NCI-H146 treated with DMSO at 0.1 percent for 48 hours (cell line): ENCODE measurements around the gene KRTAP5-9.
"Not testable (repeated sequence)": the region's sequence is repeated elsewhere in the genome, so short reads cannot be mapped to it uniquely, and the experiment has no call there.

Experiments
- DNase-seq: peaks from one replicate; lab custom pipeline; 2025; ENCODE audit not compliant: unreplicated experiment; lab: John Stamatoyannopoulos, UW

Gene KRTAP5-9, protein sequence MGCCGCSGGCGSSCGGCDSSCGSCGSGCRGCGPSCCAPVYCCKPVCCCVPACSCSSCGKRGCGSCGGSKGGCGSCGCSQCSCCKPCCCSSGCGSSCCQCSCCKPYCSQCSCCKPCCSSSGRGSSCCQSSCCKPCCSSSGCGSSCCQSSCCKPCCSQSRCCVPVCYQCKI

DNA sequence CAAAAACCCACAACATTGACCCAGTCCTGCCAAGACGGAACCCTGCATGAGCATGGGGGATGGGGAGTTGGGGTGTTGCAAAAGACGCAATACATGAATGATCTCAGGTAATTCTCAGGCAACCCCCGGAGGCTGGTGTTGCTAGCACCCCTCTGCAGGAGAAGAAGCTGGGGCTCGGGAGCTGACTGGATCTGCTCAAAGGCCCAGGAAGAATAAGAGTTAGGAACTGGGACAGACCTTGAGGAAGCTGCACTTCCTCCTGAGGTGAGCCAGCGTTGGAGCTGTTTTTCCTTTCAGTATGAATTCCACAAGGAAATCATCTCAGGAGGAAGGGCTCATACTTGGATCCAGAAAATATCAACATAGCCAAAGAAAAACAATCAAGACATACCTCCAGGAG is at the start of gene KRTAP5-9:
Gene KRTAP5-9, plus strand, starts transcription at position 301 of the 400 bp plus-strand sequence. CDS start 238 bp downstream, outside the sequence.
- DNase-seq: no peak

DNA sequence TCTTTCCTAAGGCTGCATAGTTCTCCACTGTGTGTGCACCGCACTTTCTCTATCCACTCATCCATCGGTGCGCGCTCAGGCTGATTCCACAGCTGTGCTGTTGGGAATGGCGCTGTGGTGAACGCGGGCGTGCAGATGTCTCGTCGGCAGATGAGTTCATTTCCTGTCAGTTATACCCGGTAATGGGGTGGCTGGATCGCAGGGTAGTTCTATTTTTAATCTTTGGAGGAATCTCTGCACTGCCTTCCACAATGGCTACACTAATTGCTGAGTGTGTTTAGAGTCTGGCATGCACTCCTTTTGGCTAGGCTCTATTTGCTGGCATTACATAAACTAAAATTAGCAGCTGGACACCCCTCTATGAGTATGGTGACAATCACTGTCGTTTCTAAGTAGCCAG is 49.1 kb upstream of the KRTAP5-9 start:
- no peak for DNase-seq

DNA sequence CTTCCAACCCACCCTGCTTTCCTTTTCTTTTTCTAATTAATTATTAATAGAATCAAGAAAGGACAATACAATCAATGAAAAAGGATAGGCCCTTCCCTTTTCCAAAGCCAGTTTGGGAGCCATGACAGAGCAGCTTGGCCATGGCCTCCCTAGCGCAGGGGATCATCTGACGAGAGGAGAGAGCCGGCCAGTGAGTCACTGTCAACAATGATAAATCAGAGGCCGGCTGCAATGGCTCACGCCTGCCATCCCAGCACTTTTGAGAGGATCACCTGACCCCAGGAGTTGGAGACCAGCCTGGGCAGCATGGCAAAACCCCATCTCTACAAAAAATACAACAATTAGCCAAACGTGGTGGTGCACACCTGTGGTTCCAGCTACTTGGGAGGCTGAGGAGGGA is 48.7 kb upstream of the KRTAP5-9 start:
- no peak for DNase-seq

GRCh38 chr11:71500601-71501021 is 47.6 kb upstream of the KRTAP5-9 start:
- DNase-seq: no peak

GRCh38 chr11:71501071-71501985 is 46.9 kb upstream of the KRTAP5-9 start:
- DNase-seq: no peak

GRCh38 chr11:71502026-71502425 is 46.2 kb upstream of the KRTAP5-9 start:
- DNase-seq: no peak

DNA sequence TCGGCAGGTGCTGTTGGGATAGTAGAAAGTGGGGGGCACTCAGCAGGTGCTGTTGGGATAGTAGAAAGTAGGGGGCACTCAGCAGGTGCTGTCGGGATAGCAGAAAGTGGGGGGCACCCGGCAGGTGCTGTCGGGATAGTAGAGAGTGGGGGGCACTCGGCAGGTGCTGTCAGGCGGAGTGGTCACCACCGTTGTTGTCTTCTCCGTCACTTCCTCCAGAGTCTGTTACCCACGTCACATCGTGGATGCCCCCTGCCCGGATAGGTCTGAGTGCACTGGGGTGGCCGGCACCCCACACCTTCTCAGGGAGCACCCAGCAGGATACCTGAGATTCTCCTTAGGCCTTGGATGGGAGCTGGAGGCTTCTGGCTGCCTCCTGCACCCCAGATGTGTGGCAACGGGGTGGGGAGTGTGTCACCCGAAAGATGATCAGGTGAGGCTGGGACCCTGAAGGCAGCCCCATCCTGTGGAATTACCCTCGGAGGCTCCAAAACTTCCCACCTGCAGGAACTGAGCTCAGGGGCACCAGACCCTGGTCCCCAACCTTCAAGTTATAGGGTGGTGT is 45.3 kb upstream of the KRTAP5-9 start:
- no peak for DNase-seq

DNA sequence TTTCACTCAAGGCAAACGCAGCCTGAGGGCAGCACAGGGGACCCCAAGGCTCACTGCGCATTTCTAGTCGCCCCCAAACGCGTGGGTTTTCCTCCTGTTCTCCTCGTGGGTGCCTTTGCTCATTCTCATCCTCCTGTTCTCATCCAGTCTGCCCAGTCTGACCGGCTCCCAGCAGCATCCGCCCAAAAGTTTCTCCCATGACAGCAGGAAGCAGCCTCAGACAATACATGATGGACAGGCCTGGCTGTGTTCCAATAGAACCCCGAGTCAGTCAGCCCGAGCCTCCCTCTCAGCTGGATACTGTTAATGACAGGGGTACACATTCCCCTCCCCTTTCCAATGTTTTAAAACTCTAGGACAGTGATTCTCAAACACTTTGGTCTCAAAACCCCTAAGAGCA is 43.7 kb upstream of the KRTAP5-9 start:
- DNase-seq: no peak

- DNase-seq: no peak
These were observed 43.2 kb upstream of the KRTAP5-9 start for GRCh38 chr11:71505001-71505400.

DNA sequence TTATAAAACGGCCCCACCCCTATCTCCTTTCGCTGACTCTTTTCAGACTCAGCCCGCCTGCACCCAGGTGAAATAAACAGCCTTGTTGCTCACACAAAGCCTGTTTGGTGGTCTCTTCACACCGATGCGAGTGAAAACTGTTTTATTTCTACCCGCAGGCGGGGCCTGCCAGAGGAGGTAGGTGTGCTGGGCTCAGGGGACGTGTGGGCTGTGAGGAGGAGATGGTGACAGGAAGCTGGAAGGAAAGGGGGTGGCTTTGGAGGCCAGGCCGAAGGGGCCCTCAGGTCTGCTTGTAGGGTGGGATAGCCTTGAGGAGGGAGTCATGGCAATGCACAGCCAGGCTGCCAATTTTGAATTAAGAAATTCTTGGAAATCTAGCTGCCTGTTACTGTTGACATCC is 42.4 kb upstream of the KRTAP5-9 start:
- DNase-seq: no peak

DNA sequence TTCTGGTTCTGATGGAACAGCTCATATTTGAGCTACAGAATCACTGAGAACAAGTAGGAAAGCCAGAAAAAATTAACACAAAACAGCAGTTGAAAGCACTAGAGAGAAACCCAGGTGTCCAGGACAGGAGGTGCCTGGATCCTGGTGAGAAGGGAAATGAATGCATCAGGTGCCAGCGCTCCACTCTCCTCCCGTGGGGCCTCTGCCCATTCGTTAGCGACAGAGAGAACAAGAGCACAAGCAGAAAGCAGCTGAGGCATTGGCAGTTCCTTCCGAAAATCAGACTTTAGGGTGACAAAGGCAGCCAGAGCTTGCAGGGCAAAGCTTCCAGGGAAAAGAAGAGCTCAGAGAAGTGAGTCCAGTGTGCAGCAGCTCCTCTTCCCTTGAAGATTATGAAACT is 41.1 kb upstream of the KRTAP5-9 start:
- DNase-seq: no peak

- no peak for DNase-seq
These were observed 29.4 kb upstream of the KRTAP5-9 start for GRCh38 chr11:71518506-71519471.

DNA sequence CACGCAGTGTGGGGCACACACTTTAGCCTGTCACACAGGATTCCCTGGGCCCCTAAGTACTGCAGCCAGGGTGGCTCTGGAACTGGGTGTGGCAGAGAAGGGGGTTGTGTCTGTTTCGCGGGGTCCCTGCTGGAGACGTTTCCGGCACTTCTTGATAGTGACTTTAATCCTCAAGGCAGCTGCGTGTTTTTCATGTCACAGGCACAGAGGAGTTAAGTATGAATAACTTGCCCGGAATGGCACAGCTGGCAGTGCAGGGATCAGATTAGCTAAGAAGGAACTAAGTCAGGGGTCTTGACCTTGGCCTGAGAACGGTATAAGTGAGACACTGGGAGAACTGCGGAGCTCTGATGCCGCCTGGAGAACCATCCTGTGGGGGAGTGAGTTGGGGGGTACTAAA is 28.7 kb upstream of the KRTAP5-9 start:
- DNase-seq: no peak

- no peak for DNase-seq
These were observed 22.9 kb upstream of the KRTAP5-9 start for GRCh38 chr11:71525188-71525937.

- no peak for DNase-seq
These were observed 22.2 kb upstream of the KRTAP5-9 start for GRCh38 chr11:71525938-71526495.

- not testable (repeated sequence) for DNase-seq
These were observed 21.2 kb upstream of the KRTAP5-9 start, which contains the start of gene KRTAP5-7 for GRCh38 chr11:71526796-71527575. KRTAP5-7 (plus strand) TSS chr11:71527267; CDS start chr11:71527301, 34 bp downstream.

- no peak for DNase-seq
These were observed 20.5 kb upstream of the KRTAP5-9 start for GRCh38 chr11:71527576-71528210.

DNA sequence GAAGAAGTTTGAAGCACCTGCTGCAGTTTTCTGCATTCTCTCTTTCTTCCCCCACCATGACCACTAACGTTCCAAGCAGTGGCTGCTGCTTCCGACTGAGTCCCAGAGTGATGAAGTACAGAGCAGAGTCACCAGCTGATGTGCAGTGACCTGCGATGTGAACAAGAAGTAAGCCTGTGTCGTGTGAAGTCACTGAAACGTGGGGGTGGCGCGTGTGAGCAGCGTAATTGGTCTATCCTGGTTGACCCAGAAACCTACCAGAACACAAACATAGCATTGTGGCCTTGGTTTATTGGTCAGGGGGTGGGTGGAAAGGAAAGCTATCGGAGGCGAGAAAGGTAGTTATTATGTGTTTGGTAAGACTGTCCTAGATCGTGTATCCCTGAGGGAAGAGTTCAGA is 17.6 kb upstream of the KRTAP5-9 start:
- DNase-seq: no peak
